Measurements from ENCODE around the gene PRKAR1B.
"Not testable (repeated sequence)": the region's sequence is repeated elsewhere in the genome, so short reads cannot be mapped to it uniquely, and the experiment has no call there.

The PRKAR1B gene

DNA sequence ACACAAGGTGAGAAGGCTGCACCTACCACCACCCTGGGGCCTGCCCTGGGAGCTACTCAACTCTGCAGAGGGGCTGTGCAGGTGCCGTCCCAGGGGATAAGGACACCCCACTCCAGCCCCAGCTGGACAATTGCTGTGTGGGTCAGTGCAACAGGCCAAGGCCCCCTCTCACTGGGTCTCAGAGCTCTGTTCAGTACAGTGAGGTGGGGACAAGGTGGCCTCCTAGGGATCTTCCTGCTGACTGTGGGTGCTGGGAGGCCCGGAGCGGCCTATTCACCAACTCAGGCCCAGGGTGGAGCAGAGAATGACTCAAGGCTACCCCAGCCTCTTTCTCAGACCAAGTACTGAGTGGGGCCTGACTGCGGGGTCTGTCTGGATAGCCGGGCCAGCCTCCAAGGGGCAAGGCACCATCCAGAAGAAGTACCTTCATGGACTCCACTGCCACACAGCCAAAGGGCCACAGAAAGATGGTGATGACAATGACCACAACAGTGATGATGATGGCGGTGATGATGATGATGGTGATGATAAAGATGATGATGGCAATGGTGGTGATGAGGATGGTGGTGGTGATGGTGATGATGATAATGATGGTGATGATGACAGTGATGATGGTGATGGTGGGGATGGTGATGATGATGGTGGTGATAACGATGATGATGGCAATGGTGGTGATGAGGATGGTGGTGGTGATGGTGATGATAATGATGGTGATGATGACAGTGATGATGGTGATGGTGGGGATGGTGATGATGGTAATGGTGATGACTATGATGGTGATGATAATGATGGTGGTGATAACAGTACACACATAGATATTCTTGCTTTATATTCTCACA lies 60.4 kb downstream of the PRKAR1B start:
- no peak for DNase-seq

DNA sequence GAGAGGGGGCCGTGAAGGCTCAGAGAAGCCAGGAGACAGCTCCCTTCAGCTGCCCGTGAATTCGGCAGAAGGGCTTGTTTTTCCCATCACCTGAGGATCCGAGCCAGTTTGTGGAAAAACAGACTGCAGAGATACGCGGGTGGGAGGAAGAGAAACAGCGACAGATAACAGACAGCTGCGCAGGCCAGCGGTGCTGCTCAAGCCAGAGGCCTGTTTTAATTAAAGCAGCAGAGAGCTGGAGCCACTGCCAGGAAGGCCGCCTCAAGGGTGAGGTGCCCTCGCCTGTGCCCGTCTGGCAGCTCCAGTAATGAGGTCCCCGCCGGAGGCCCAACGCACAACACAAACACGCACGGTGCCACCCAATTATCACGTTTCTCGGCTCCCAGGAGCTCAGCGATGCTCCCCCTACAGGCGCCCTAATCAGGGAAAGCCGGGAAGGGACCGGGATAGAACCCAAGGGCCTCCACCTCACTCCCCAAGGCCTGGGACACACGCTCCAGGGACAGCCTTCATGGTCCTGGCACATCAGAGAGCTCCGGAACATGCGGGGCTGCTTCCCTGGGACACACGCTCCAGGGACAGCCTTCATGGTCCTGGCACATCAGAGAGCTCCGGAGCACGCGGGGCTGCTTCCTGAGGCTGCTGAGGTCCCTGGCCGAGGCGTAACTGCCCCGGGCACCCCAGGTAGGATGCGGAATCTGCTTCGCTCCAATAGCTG lies 61.2 kb downstream of the PRKAR1B start:
- DNase-seq, result no peak

DNA sequence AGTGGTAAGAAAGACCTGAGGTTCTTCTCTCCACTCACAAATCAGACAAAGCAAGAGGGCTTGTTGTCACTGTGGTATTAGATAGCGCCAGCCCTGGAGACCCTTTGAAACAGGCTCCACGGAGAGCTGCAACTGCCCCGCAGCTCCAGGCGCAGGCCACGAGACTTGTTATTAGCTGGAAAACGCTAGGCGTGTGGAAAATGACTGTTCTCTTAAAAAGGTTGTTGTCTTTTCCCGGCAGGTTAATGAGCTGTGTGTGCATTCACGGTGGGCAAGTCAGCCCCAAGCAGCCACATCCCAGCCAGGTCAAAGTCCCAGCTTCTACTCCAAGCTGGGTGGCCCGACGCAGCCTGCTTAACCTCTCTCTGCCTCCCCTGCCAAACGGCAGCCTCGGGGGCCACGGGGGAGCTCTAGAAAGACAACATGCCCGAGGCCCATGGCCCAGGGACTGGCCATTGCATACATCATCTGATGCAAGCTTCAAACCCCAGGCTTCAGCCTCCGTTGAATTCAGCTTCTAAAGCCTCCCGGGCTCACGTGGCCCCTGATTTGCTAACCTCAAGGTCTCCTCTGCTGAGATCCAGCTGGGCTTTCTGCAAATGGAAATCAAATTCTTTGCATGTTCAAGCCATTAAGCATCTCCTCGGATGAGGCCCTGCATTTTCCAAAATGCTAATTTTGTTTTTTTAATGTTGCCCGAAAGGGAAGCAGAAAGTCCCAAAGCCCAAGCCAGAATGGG lies 61.9 kb downstream of the PRKAR1B start:
- DNase-seq, result no peak

GRCh38 chr7:664402-664775 lies 62.7 kb downstream of the PRKAR1B start:
- no peak for DNase-seq

- DNase-seq, result no peak
These were observed 64.5 kb downstream of the PRKAR1B start for GRCh38 chr7:662576-662975.

DNA sequence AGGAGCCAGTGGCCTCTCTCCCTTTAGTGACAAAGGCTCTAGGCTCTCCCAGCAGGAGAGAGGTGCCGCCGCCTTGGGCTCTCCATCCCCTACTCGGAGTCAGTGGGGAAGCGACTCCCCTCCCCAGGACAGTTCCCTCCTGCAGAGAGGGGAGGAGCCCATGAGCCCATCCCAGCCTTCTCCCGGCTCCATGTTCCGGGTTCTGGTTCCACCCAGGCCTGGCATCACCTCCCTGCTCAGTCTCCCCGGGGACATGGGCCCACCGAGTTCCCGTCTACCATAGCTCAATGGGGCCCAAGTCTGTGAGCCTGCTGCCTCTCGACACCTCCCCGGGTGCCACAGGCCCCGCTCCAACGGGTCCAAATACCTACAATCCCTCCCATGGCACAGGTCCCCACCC lies 67.1 kb downstream of the PRKAR1B start:
- DNase-seq, result no peak

DNA sequence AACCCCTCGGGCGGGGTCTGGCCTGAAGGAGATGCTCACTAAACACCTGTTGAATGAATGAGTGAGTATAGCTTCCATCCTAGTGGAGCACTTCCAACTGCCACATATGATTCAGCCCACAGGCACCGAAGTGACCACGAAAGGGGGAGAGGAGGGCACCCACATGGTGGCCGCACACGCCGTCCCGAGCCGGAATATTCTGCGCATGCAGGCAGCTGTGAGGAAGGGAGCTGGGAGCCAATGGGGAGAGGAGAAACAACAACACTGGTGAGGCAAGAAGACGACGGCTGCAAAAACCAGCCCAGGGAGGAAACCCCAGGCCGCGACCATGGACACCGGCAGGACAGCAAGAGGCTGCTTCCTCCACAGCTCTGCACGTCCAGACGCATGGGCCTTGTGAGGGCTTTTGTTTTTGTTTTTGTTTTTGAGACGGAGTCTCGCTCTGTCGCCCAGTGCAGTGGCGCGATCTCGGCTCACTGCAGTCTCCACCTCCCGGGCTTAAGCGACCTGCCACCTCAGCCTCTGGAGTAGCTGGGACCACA lies 67.7 kb downstream of the PRKAR1B start:
- DNase-seq, result no peak

GRCh38 chr7:657565-658119 lies 69.4 kb downstream of the PRKAR1B start:
- peak; percentile 39 for DNase-seq

DNA sequence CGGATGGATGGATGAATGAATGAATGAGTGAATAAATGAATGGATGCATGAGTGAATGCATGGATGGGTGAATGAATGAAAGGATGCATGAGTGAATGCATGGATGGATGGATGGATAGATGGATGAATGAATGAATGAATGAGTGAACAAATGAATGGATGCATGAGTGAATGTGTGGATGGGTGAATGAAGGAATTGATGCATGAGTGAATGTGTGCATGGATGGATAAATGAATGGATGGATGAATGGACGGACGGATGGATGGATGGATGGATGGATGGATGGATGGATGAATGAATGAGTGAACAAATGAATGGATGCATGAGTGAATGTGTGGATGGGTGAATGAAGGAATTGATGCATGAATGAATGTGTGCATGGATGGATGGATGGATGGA lies 70.1 kb downstream of the PRKAR1B start:
- not testable (repeated sequence) for DNase-seq

DNA sequence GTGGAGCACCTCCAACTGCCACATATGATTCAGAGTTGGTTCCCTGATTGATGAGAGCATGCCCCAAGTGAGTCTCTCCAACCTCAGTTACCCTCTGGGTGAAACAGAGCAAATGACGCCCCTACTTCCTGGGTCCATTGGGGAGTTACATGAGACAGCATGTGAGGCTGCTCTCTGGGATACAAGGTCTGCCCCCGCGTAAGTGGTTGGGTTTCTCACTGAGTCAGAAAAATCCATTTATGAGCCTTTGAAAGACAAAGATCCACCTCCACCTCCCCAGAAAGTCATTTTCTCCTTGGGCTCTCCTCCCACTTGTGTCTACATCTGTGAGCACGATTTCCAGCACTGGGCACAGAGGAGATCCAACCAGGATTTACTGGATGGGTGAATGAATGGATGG lies 71.3 kb downstream of the PRKAR1B start:
- DNase-seq, result no peak

DNA sequence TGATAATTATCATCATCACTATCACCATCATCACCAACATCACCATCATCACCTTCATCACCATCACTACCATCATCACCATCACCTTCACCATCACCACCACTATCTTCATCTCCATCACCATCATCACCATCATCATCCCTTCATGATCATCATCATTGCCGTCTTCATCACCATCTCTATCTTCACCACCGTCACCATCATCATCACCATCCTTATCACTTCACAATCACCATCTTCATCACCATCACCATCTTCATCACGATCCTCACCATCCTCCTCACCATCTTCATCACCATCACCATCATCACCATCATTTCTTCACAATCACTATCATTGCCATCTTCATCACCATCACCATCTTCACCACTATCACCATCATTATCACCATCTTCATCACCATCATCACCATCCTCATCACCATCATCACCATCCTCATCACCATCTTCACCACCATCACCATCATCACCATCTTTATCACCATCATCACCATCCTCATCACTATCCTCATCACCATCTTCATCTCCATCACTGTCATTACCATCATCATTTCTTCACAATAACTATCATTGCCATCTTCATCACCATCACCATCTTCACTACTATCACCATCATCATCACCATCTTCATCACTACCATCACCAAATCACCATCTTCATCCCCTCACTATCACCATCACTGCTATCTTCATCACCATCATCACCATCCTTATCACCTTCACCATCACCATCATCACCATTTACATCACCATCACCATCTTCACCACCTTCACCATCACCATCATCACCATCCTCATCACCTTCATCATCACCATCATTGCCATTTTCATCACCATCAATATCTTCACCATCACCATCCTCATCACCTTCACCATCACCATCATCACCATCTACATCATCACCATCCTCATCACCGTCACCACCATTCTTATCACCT lies 73.0 kb downstream of the PRKAR1B start:
- no peak for DNase-seq

GRCh38 chr7:652881-653280 lies 74.2 kb downstream of the PRKAR1B start:
- no peak for DNase-seq

DNA sequence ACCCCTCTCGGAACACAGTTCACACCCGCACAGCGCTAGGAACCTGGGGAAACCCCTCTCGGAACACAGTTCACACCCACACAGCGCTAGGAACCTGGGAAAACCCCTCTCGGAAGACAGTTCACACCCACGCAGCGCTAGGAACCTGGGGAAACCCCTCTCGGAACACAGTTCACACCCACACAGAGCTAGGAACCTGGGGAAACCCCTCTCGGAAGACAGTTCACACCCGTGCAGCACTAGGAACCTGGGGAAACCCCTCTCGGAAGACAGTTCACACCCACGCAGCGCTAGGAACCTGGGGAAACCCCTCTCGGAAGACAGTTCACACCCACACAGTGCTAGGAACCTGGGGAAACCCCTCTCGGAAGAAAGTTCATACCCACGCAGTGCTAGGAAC lies 74.9 kb downstream of the PRKAR1B start:
- DNase-seq, result not testable (repeated sequence)

DNA sequence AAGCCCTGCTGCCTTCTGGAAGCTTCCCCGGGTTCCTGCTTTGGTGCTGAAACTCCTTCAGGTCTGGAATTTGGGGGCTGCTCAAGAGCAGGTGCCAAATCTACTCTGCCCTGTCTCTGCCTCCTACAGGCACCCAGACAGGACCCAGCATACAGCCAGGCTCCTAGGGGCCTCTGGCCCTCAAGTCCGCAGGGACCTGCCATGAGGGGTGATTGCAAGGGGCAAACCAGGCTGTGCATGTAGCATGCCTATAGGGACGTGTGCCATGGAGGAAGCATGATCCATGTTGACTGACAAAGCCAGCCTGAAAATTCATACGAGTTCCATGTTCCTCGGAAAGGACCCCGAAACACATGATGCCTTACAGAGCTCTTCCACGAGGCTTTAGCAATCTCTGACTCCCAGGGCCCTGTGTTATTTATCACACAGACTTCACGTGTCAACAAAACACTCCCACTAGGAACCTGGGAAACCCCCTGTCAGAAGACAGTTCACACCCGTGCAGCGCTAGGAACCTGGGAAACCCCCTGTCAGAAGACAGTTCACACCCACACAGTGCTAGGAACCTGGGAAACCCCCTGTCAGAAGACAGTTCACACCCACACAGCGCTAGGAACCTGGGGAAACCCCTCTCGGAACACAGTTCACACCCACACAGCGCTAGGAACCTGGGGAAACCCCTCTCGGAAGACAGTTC lies 75.9 kb downstream of the PRKAR1B start:
- no peak for DNase-seq

- DNase-seq, result peak; percentile 80
These were observed 76.6 kb downstream of the PRKAR1B start for GRCh38 chr7:650339-651031.

GRCh38 chr7:646951-647350 lies 80.1 kb downstream of the PRKAR1B start:
- DNase-seq, result no peak

DNA sequence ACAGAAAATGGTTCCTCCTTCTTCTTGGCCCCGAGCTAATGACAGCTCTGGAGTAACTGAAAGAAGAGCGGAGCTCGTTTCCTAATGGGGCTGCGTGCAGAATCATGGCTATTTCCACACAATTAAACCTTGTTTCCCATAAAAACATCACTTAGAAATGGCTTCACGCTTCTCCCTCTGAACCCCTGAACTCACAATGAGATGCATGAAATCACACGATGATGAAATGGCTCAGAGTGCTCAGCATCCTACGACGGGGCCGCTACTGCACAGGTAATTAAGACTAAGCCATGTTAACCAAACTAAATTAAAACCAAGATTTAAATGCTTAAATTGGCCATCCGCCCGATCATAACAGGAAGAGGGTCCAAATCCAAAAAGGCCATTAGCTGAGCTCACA lies 80.6 kb downstream of the PRKAR1B start:
- no peak for DNase-seq

DNA sequence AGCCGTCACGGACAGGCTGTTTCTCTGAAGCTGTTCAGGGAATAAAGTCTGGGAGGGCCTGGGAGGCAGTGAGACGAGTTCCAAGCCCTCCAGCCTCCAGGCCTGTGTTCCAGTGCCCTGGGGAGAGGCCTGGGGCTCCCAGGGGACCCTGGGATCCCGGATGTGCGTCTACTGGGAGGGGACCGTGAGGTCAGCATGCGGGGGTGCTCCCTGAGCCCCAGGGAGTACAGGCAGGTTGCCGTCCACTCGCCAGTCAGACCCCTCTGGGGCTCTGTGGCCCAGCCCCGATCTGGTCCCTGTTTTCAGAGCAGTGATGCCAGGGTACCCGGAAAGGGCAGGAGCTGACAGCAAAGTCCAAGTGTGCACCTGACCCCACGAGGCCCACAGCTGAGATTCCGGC lies 81.5 kb downstream of the PRKAR1B start:
- no peak for DNase-seq

GRCh38 chr7:644381-645305 lies 82.4 kb downstream of the PRKAR1B start:
- no peak for DNase-seq

DNA sequence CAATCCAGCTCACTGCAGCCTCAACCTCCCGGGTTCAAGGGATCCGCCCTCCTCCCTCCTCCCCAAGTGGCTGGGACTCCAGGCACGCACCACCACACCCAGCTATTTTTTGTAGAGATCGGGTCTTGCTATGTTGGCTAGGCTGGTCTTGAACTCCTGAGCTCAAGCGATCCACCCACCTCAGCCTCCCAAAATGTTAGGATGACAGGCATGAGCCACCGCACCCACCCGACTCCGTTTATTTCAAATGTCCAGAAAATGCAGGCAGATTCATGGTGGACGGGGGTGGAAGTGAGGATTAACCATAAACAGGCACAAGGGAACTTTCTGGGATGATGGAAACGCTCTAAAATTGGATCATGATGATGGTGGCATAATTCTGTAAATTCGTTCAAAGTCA lies 85.1 kb downstream of the PRKAR1B start:
- DNase-seq, result no peak
